RWPE2 (cell line): ENCODE measurements around the gene WDHD1.

ENCODE experiments used
- ATAC-seq: fragments of 200-7000 bp; cut with Tn5 transposase; 3 replicates; pipeline ENCODE4 v1.9.1; 2021; ENCODE audit warnings: low read depth
- DNase-seq: peaks from one replicate; pipeline ENCODE4 v3.0.0-alpha.2; 2020; ENCODE audit warnings: low spot score
- H3K27ac ChIP-seq: fragments of 450-650 bp; 2 replicates; pipeline ENCODE4 v1.5.1; 2017; ENCODE audit warnings: mild to moderate bottlenecking; ENCODE audit not compliant: poor library complexity, severe bottlenecking
- H3K27me3 ChIP-seq: fragments of 250-450 bp; sonication (Bioruptor Pico); 2 replicates; pipeline ENCODE4 v1.5.1; 2021; ENCODE audit warnings: mild to moderate bottlenecking, moderate library complexity; ENCODE audit not compliant: insufficient read depth, poor library complexity, severe bottlenecking
- H3K36me3 ChIP-seq: fragments of 250-450 bp; sonication (Bioruptor Pico); 2 replicates; pipeline ENCODE4 v1.5.1; 2020; ENCODE audit warnings: low read depth, mild to moderate bottlenecking, moderate library complexity
- H3K4me1 ChIP-seq: fragments of 250-450 bp; sonication (Bioruptor Pico); 2 replicates; pipeline ENCODE4 v1.5.1; 2021; ENCODE audit warnings: mild to moderate bottlenecking, moderate library complexity; ENCODE audit not compliant: insufficient read depth, poor library complexity, severe bottlenecking
- H3K4me3 ChIP-seq: fragments of 250-450 bp; sonication (Bioruptor Pico); 2 replicates; pipeline ENCODE4 v1.5.1; 2021; ENCODE audit warnings: mild to moderate bottlenecking, moderate library complexity; ENCODE audit not compliant: severe bottlenecking
- H3K9me3 ChIP-seq: fragments of 250-450 bp; sonication (Bioruptor Pico); 2 replicates; pipeline ENCODE4 v1.5.1; 2021; ENCODE audit warnings: mild to moderate bottlenecking, moderate library complexity; ENCODE audit not compliant: severe bottlenecking
- CTCF ChIP-seq: fragments of 450-650 bp; IDR thresholded peaks from one replicate; pipeline ENCODE4 v1.5.1; 2017; ENCODE audit warnings: mild to moderate bottlenecking, moderate library complexity; ENCODE audit not compliant: poor library complexity, severe bottlenecking

WDHD1 gene

GRCh38 chr14:55026793-55027561, at the start of gene WDHD1, which contains the start of gene SOCS4:
TSS of gene WDHD1 (minus strand) at chr14:55027099. CDS start at chr14:55026787, 312 bp downstream.
TSS of gene SOCS4 (plus strand) at chr14:55027236. CDS start at chr14:55043042, 15,806 bp downstream.
- TF ChIP-seq CTCF: peak; percentile 6
- H3K36me3 ChIP-seq: peaks cover 44% of the 10 kb centered on the region
- peak; percentile 96 for DNase-seq
- H3K4me1 ChIP-seq: peaks cover 26% of the 10 kb centered on the region
- H3K27ac ChIP-seq: peak within 1 kb of the TSS; percentile 57
- ATAC-seq: peak; percentile 88
- peak within 1 kb of the TSS; percentile 67 for H3K4me3 ChIP-seq
- no peaks in the 10 kb centered on the region for H3K27me3 ChIP-seq
- H3K9me3 ChIP-seq: no peaks in the 10 kb centered on the region

- no peaks in the 10 kb centered on the region for H3K9me3 ChIP-seq
- TF ChIP-seq CTCF: no peak
- no peaks in the 10 kb centered on the region for H3K27me3 ChIP-seq
- H3K4me3 ChIP-seq: no peak overlapping the region
- H3K4me1 ChIP-seq: peaks cover 53% of the 10 kb centered on the region
- peak overlapping the region; percentile 91 for H3K27ac ChIP-seq
- ATAC-seq (0 out of 3 replicates have a peak, but pooled peaks have one; percentile 11), DNase-seq (no peak)
- H3K36me3 ChIP-seq: no peaks in the 10 kb centered on the region
These were observed 48.8 kb upstream of the WDHD1 start for GRCh38 chr14:55075628-55076175.

GRCh38 chr14:55074662-55075061, 47.8 kb upstream of the WDHD1 start:
- Histone ChIP-seq H3K27me3 (no peaks in the 10 kb centered on the region), H3K4me3 (no peak overlapping the region), H3K4me1 (peaks cover 54% of the 10 kb centered on the region), H3K27ac (peak overlapping the region; percentile 91), H3K9me3 (no peaks in the 10 kb centered on the region), H3K36me3 (no peaks in the 10 kb centered on the region)
- DNase-seq: no peak
- TF ChIP-seq CTCF: no peak
- peak; percentile 1; the same call in 1 of the 3 replicates for ATAC-seq

- Histone ChIP-seq H3K36me3 (0 out of 2 replicates have a peak, but pooled peaks cover 4% of the 10 kb centered on the region), H3K9me3 (no peaks in the 10 kb centered on the region), H3K27ac (peak overlapping the region; percentile 91), H3K27me3 (no peaks in the 10 kb centered on the region), H3K4me1 (peaks cover 51% of the 10 kb centered on the region), H3K4me3 (no peak overlapping the region)
- TF ChIP-seq CTCF: no peak
- ATAC-seq (no peak), DNase-seq (no peak)
These were observed 47.0 kb upstream of the WDHD1 start for GRCh38 chr14:55073856-55074255.
